Raji (cell line): Measurements from ENCODE around the gene DENND6A.

Experiments
- POLR2A ChIP-seq: IDR thresholded peaks from 2 replicates; pipeline ENCODE4 v1.6.1; 2011; ENCODE audit warnings: low read depth, low read length, control low read depth; ENCODE audit not compliant: insufficient read depth

Gene DENND6A

GRCh38 chr3:57598765-57599360 is 94.0 kb downstream of the DENND6A start:
- TF ChIP-seq POLR2A = no peak

GRCh38 chr3:57597127-57597923 is 95.6 kb downstream of the DENND6A start, which contains the start of gene ARF4:
ARF4 (minus strand) TSS chr3:57597344; CDS start chr3:57597140, 204 bp downstream.
- TF ChIP-seq POLR2A = peak; percentile 90

GRCh38 chr3:57596495-57597126 is 96.3 kb downstream of the DENND6A start:
- TF ChIP-seq POLR2A = no peak

GRCh38 chr3:57594576-57594975 is 98.3 kb downstream of the DENND6A start:
- TF ChIP-seq POLR2A = no peak

- TF ChIP-seq POLR2A = no peak
Observed at GRCh38 chr3:57594144-57594543, 98.7 kb downstream of the DENND6A start.

GRCh38 chr3:57592306-57592705 is 100.6 kb downstream of the DENND6A start:
- TF ChIP-seq POLR2A = no peak

GRCh38 chr3:57587905-57588304 is 105.0 kb downstream of the DENND6A start:
- TF ChIP-seq POLR2A = no peak

- TF ChIP-seq POLR2A = no peak
Observed at GRCh38 chr3:57586778-57587177, 106.1 kb downstream of the DENND6A start.

GRCh38 chr3:57583544-57583943 is 109.3 kb downstream of the DENND6A start:
- no peak for TF ChIP-seq POLR2A

- TF ChIP-seq POLR2A = no peak
Observed at GRCh38 chr3:57582474-57583168, 110.3 kb downstream of the DENND6A start.

GRCh38 chr3:57577801-57578200 is 115.1 kb downstream of the DENND6A start:
- no peak for TF ChIP-seq POLR2A

- TF ChIP-seq POLR2A = no peak
Observed at GRCh38 chr3:57575966-57576626, 116.8 kb downstream of the DENND6A start.
